ENCODE measurements around the gene ATP2B2.

The ATP2B2 gene

DNA sequence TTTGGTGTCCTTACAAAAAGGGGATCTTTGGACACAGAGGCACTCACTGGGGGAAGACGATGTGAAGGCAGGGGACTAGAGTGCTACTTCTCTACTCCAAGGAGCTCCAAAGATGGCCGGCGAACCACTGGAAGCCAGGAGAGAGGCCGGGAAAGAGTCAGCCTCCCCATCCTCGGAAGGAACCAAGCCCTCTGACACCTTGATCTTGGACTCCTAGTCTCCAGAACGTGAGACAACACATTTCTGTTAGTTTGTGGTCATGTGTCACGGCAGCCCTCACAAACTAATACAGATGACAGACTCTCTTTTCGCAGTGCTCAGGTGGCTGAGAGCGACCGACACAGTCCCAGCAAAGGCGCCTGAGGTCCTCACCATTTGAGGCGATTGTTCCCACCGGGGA is 24.4 kb upstream of the ATP2B2 start:
- DNase-seq (ENCODE audit: low read depth) = no peak

DNA sequence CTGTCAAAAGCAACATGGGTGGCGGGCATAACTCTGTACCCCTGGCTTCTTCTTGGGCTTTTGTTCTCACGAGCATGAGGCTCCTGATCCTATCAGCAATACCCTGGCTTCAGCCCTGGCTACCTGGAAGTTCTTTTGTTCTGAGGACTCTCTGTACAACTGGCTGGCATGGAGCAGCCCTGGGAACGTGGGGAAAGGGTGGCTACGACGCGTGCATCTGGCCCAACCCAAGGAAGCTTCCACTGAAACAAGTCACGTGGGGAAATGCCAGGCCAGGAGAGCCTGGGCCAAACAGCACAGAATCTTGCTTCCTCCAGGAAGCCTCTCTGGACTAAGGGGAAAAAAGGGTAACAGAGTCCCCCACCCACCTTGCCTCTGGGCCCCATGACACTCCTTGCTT is 22.7 kb upstream of the ATP2B2 start:
- no peak for DNase-seq (ENCODE audit: low read depth)

DNA sequence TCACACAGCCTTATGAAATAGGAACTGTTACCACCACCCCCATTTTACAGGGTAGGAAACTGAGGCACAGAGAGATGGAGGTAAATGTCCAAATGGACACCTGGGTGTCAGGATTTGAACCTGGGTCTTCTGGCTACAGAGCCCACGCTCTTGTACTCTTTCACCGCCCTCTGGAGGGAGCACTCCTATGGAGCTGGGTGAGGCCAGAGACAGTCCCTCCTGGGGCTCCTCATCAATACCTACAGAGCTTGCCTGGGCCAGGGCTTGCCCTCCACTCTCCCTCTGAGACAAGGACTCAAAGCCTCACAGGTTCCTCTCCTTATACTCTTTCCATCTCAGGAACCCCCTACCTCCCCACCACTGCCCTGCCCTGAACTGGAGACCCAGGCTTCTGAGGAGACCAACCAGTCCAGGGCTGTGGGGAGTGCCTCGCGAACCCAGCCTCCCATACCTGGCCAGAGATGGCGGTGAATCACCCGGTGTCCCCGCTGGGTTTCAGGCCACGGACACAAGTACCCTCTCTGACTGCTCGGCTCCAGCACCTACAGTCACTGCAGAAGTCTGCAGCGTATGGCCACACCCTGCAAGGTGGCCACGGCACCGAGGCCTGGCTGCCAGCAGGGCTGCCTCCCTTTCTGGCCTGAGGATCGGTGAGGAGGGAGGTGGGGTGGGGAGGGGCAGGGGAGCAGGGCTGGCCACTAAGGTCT is 22.1 kb upstream of the ATP2B2 start:
- no peak for DNase-seq (ENCODE audit: low read depth)

DNA sequence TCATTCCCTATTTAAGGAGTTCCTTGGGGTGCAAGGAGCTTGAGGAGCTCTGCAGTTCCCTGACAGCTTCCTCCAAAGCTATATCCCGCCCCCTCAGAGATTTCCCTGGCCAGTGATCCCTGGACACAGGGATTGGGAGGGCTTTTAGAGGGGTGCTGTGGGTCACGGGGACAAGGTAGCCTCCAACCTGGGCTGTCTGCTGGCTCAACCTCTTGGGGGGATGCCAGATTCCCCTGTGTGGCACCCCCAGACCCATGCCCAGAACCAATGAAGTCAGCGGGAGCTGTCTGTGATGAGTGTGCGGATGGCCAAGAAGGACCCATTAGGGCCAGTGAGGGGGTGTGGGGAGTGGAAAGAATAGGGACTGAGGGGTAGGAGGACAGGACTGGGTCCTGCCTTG is 21.0 kb upstream of the ATP2B2 start:
- DNase-seq (ENCODE audit: low read depth) = no peak

DNA sequence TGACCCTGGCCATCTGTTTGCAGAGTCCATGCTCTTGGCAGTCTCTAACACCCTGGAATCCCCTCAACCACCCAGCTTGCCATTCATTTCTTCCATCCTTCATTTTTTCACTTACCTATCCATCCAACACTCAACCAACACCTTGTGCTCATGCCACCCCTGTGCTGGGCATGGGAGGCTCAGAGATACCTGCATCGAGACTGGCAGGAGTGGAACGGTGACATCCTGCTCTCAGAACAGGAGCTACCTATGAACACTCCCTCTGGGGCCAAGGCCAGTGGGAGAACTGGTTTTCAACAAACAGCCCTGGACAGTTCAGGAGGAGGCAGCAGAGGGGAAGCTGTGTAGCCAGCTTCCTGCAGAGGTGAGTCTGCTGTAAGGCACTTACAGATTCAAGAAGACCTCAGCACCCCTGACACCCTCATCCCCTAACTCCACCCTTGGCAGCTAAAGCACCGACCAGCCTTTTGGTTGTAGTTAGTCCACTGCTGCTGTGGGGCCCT is 19.5 kb upstream of the ATP2B2 start:
- no peak for DNase-seq (ENCODE audit: low read depth)

DNA sequence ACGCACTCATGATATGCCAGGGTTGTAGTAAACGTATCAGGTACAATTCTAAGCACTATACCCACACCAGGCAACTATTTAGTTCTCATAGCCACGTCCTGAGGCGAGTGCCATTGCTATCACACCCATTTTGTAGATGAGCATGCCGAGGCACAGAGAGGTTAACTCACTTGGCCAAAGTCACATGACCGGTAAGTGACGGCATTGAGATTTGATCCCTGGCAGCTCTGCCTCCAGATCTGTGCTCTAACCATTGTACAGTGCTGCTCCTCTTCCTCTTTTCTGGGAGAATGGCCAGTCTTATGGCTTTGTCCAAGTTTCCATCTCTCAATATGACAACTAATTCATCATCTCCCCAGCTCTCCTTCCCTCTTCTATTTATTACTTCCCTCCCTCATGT is 18.9 kb upstream of the ATP2B2 start:
- no peak for DNase-seq (ENCODE audit: low read depth)

DNA sequence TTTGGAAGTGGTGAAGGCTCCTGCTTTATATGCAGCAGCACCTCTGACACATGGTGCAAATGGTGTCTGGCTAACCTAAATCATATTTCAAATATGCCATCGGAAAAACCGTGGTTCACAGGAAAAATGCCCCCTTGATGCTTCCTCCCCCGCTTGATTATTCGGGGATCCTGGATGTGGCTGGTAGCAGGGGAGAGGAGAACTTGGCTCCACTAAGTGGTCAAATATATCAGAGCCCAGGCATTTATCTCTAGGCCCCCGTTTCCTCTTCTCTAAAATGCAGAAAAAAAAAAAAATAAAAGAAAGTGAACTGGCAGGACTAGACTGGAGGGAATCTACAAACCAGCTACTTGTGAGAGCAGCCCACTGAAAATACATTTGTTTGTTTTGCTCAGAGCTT is 18.2 kb upstream of the ATP2B2 start:
- no peak for DNase-seq (ENCODE audit: low read depth)

DNA sequence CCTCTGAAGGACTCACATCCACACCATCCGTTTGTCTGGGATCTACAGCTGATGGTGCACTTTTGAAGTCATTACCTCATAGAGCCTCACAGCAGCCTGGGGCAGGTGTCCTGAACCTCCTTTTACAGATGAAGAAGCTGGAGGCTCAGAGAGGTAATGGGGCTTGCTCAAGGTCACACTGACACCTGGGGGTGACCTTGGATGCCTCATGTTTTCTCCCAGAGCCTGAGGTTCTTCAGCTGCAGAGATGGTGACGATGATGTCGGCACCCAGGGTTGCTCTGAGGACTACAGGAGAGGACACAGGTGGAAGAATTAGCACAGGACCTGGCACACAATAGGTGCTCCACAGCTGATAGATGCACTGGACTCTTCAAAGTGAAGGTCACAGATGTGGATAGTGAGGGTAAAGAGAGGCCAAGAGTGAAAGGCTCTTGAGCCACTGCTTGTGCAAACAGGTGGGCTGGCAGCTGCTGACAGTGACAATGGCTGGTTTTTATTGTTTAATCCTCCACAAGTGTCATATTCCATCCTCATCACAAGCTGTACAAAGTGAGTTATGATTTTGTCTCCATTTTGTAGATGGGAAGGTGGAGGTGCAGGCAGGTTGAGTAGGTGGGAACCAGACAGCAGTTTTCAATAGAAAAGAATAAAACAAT is 17.4 kb upstream of the ATP2B2 start:
- DNase-seq (ENCODE audit: low read depth) = no peak

DNA sequence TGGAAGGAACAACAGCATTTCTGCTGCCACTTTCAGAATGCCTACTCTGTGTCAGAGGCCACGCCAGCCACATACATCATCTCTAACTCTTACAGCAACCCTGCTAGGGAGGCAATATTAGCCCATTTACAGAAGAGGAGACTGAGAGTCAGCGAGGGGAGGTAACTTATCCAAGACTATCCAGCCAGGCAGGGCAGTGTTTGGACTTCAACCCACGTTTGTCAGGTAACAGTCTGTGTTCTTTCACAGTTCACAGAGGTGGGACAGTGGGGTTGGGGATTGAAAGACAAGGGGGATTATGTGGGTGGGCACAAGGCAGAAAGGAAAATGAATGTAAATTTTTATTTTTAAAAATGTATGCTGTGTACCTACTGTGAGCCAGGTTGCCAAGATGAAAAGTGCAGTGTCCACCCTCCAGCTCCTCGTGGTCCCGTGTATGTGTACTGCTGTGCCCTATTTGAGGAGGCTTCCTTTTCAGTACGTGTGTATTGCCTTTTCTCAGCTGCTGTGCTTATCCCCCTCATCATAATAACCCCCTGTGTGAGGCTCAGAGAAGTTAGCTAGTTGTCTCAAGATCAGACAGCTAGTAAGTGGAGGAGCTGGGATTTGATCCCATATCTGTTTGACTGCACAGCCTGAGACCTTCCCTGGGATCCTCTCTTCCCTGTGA is 16.5 kb upstream of the ATP2B2 start:
- no peak for DNase-seq (ENCODE audit: low read depth)

DNA sequence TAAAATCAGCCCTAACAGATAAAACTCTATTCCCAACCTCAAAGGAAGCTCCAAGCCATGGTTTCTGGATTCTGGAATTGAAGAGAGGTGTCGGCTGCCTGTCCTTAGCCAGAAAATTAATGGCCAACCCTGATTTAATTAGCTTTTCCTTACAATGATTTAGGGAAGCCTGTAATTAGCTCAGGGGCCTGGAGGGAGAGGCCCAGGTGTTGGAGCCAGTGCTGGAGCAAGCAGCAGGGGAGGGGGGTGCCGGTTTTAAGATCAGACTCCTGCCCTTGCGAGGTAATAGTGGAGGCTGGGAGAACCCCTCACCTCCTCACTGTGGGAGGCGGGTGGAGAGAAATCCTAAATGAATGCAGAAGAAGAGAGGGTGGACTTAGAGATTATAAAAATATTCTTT is 14.7 kb upstream of the ATP2B2 start:
- no peak for DNase-seq (ENCODE audit: low read depth)

DNA sequence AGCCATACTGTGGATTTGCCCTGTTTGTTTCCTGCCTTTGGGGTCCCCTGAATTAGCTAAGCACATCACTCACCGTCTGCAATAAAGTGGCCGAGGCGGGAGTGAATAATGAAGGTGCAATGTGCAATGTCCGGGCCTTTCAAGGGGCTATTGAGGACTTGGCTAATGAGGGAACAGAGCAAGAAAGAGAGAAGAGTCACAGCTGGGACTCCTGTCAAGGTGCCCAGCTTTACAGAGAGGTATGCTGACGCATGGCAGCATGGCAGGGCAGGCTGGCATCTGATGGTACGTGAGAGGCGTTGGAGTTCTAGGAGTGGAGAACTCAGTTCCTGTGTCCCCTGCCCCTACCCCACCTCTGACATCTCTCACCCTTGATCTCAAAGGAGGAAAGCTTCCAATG is 13.8 kb upstream of the ATP2B2 start:
- DNase-seq (ENCODE audit: low read depth) = no peak

DNA sequence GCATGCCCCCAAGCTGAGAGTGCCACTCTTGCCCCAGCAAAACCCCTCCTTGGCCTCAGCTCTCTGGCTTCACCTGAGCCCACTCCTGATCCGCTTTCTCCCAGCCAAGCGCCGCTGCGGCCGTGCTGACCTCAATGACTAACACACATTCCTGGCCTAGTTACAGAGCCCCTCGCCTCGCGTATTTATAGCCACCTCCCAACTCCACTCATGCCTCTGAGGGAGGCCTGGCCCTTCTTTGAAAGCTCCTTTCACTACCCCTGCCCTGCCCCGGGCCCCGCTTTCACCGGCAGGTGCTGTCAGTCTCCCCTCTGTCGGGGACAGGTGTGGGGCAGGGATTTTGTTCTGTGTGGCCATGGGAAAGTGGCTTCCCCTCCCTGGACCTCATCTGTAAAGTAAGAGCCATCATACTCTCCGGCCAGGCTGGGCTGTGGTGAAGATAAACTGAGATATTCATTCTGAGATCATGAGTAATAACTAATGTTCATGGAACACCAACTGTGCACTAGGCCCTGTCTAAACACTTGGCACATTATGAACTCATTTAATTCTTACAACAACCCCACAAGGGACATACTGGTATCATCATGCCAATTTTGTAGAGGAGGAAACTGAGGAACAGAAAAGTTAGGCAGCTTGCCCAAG is 13.2 kb upstream of the ATP2B2 start:
- no peak for DNase-seq (ENCODE audit: low read depth)

DNA sequence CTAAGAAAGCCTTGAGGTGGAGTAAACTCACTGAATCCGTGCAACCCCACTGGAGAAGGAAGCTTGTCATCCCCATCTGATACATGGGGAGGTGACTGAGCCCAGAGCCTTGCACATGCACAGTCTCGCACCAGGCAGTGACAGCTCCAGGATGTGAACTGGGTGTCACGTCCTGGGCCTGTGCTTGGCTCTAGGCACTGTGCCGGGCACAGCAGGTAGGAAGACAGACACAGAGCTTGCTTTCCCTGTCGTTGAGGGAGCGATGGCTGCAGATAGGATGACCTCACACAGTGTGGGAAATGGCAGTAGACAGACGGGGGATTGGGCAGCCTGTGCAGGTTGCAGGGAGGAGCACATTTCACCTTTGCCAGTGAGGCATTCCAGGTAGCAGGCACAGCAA is 12.2 kb upstream of the ATP2B2 start:
- no peak for DNase-seq (ENCODE audit: low read depth)

DNA sequence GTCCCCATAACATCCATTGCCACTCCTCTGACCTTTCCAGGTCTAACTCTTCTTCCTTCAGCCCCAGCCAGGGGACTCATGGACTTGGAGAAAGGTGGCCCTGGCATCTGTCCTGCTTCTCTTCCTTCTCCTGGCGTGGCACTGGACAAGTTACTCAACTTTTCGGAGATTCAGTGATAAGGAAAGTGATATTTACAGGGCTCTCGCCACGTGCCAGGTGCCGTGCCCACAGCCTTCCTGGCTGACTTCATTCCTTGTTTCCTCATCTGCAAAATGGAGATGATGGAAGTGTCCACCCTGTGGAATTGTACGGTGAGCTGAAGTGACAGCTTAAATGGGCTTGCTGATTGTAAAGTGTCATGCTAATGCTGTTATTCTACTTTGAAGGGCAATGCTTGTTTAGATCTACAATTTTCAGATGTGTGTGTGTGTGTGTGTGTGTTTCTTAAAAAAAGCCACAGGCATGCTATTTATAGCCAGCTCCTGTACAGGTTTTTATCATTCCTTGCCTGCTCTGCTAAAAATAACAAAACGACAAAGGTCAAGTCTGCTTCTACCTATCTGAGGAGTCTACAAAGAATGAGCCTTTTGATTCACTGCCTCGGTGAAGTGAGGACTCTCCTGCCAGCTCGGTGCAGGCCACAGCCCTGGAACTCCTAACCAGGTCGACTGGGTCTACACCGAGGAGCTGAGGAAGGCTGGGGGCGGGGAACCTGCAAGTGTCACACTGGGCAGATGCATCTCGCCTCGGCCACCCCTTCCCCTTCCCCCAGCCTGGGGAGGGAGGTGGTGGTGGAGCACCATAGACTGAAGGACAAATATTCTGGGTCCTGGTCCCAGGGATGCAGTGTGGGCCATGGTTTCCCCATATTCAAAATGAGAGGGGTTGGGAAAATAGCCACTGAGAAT is 11.4 kb upstream of the ATP2B2 start:
- no peak for DNase-seq (ENCODE audit: low read depth)

DNA sequence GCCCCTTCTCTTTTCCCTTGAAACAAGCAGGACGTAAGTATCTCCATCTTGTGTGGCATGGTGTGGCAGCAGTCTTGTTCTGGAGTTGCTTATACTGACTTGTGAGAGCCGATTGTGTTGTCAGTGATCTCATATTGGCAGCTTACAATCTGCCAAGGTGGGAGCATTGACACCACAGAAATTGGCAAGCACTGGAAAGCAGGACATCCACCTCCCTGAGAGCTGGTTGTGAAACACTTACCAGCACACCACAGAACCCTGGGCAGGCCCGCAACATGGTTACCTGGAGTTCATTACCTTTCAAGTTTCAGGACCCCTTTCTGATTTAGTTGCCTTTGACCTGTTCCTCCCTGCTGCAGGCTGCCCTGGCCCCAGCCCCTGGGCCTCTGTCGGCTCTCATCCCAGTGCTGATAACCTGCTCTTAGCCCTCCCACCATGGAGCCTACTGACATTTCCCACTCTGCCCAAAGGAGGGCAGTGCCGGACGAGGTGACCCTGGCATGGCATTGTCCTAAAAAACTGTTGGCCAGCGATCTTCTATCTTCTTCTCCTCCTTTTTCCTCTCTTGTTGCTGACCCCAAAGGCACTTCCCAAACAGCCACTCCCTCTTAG is 10.6 kb upstream of the ATP2B2 start:
- no peak for DNase-seq (ENCODE audit: low read depth)

DNA sequence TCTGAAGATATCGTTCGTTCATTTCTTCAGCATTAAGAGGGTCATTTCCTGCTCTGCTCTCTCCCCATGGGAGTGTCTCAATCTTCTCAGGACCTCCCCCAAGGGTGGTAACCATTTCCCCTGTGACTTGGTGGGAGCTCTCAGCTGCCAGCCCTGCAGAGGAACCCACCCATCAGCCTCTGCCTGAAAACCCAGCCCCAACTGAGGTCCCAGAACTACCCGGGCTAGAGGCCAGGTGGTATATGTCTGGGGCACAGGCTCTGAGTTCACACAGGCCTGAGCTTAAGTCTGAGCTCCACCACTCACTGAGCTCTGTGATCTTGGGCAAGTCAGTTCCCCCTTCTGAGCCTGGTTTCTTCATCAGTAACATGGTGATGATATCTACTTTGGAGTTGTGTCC is 10.0 kb upstream of the ATP2B2 start:
- DNase-seq (ENCODE audit: low read depth) = no peak

DNA sequence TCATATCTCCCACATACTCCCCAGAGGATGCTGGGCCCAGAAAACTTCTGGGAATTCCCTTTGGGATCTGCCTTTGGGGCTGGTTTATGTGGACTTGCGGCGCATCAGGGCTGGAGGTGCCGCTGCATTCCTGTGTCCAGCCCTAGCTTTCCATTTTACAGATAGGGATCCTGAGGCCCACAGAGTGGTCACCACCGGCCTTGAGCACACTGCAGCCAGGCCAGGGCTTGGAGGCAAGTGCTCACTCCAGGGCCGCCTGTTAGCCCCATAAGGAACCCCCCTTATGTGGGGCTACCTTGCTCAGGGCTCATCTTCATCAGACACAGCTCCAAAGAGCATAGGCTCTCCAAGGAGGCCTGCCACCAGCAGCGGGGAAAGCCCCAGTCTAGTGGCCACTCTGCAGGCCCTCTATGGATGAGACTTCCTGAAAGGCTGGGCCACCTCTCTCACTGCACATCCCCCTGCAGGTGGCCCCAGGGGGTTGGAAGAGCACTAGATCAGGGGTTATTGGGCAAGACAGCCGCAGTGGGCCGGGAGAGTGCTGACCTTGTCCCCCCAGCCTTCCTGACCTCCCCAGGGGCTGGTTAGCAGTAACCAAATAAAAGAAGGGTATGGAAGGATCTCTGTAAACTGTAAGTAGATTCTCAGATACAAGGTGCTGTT is 9.2 kb upstream of the ATP2B2 start:
- DNase-seq (ENCODE audit: low read depth) = no peak

DNA sequence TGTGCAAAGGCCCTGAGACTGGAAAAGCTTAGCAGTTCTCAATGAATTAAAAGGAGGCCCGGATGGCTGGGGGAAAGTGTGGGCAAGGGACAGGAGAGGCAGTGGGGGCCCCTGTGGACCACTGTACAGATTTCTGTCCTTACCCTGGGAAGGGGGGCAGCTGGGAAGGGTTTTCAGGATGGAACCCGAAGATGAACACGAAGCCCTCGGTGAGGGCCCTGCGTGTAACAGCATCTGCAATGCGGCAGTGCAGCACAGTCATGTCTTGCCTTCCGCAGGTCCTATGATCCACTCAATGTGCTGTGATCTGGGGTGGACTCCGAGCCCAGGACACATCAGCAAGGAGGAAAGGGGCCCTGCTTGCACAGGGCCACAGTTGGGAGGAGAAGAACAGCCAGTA is 7.9 kb upstream of the ATP2B2 start:
- no peak for DNase-seq (ENCODE audit: low read depth)

DNA sequence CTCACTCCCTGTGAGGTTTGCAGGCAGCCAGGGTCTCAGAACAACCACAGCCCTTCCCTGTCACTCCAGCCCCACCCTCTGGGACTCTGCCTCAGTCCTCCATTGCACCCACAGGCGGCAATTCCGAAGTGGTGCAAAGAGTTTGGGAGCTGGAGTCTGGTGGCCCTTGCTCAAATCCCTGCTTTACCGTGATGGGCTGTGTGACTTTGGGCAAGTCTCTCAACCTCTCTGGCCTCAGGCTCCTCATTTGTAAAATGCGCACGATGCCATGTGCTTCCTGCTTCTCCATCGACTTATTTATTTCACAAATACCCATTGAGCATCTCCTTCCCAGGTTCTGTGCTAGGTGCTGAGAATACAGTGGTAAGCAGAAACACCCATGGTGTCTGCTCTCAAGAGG is 7.3 kb upstream of the ATP2B2 start:
- no peak for DNase-seq (ENCODE audit: low read depth)

DNA sequence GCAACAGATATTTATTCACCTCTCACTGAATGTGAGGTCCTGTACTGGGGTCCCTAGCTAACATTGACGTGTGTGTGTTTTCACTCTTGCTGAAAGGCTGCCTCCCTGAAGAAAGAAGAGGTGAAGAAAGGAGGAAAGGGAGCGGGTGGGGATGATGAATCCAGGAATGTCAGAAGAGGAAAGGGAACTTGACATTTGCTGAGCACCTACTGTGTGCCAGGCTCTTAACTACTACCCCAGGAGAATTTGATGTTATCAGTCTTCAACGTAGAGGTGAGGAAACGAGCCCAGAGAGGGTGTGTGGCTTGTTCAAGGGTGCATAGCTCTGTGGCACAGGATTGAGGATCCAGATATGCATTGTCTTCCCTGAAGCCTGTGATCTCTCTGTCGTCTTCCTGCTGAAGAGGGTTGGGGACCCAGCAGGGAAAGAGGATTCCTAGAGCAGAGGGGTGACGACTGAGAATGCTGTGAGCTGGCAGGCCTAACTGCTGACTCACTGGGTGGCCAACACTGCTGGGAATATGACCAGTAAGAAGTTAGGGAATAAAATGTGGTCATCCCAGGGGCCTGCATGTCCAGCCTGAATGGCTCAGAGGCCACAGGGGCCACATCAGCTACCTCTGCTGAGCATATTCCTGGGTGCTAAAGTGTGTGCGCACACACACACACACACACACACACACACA is 6.6 kb upstream of the ATP2B2 start:
- no peak for DNase-seq (ENCODE audit: low read depth)
